GM12878 (cell line): ENCODE results near the gene SESN1. TPM values are rescaled to one million over a fixed set of nuclear protein-coding genes. Genes with fewer than 3 reads are reported as not detected.

ENCODE experiments used
- ATAC-seq: fragments of 200-7000 bp; cut with Tn5 transposase; 3 replicates; pipeline ENCODE4 v1.9.1; 2020; ENCODE audit warnings: mild to moderate bottlenecking, moderate library complexity
- BruUV-seq: library from RNA; stranded (reverse); fragments of 400-500 nt; replicated peaks from 2 replicates; lab custom pipeline; 2021; lab: Mats Ljungman, UMichigan
- CTCF ChIA-PET: fragments of 300-600 bp; sonication (Branson Sonifier 250); formaldehyde crosslinking; extraction: SDS; loops from one replicate; lab custom pipeline; 2021; ENCODE audit warnings: inconsistent platforms; lab: Yijun Ruan, JAX
- POLR2A ChIA-PET: fragments of 350-600 bp; formaldehyde crosslinking; extraction: SDS; loops from one replicate; lab custom pipeline; 2021; ENCODE audit warnings: inconsistent platforms; lab: Charles Lee
- RAD21 ChIA-PET: fragments of 300-600 bp; sonication (Branson Sonifier 250); formaldehyde crosslinking; loops from one replicate; lab custom pipeline; 2023; ENCODE audit warnings: antibody characterized with exemption; ENCODE audit not compliant: unreplicated experiment; lab: Charles Lee
- SMC1A ChIA-PET: fragments of 300-600 bp; sonication (Branson Sonifier 250); formaldehyde crosslinking; loops from one replicate; lab custom pipeline; 2023; ENCODE audit not compliant: unreplicated experiment, uncharacterized antibody; lab: Charles Lee
- DNase-seq: peaks from one replicate; pipeline ENCODE4 v3.0.0-alpha.2; 2011; ENCODE audit warnings: low read depth, low spot score
- FAIRE-seq: peaks from 3 replicates; lab custom pipeline; 2011; peaks lifted over from hg19 to GRCh38; lab: Jason Lieb, UNC
- H2AFZ ChIP-seq: 2 replicates; pipeline ENCODE4 v1.6.0; 2011; ENCODE audit warnings: low read depth, low read length, control low read depth; ENCODE audit not compliant: control insufficient read depth
- H3K27ac ChIP-seq: 2 replicates; pipeline ENCODE4 v1.5.1; 2011; ENCODE audit warnings: control low read depth; ENCODE audit not compliant: control insufficient read depth, insufficient read depth
- H3K27me3 ChIP-seq, 2 experiments: replicated peaks in 1 of 2; 2 replicates each; pipeline versions ENCODE4 v1.6.0 to v1.6.1; 2011; ENCODE audit warnings: low read length in 1 of 2; ENCODE audit not compliant: control insufficient read depth in 2 of 2, insufficient read depth in 2 of 2
- H3K36me3 ChIP-seq, 2 experiments: 2 replicates each; pipeline ENCODE4 v1.5.1; 2011; ENCODE audit warnings: low read length in 1 of 2; ENCODE audit not compliant: control insufficient read depth in 2 of 2, insufficient read depth in 2 of 2
- H3K4me1 ChIP-seq: 2 replicates; pipeline ENCODE4 v1.6.1; 2011; ENCODE audit warnings: mild to moderate bottlenecking, low read length, moderate library complexity, mixed read lengths; ENCODE audit not compliant: control insufficient read depth, insufficient read depth
- H3K4me2 ChIP-seq: 2 replicates; pipeline ENCODE4 v1.6.0; 2011; ENCODE audit warnings: control low read depth; ENCODE audit not compliant: control insufficient read depth, insufficient read depth
- H3K4me3 ChIP-seq: fragments of 200-600 bp; sonication (generic); 2 replicates; pipeline ENCODE4 v1.5.1; 2016
- H3K79me2 ChIP-seq: 2 replicates; pipeline ENCODE4 v1.6.0; 2011; ENCODE audit warnings: low read length; ENCODE audit not compliant: control insufficient read depth, insufficient read depth
- H3K9ac ChIP-seq: 2 replicates; pipeline ENCODE4 v1.8.0; 2011; ENCODE audit warnings: low read length, control low read depth, mixed read lengths; ENCODE audit not compliant: control insufficient read depth, insufficient read depth
- H3K9me3 ChIP-seq: replicated peaks from 3 replicates; pipeline ENCODE4 v1.5.1; 2011; ENCODE audit warnings: mild to moderate bottlenecking, low read length; ENCODE audit not compliant: control insufficient read depth, insufficient read depth
- H4K20me1 ChIP-seq: 2 replicates; pipeline ENCODE4 v1.6.0; 2011; ENCODE audit not compliant: control insufficient read depth, insufficient read depth
- ASH2L ChIP-seq: fragments of 300-600, 200-600 bp; sonication (generic); IDR thresholded peaks from 2 replicates; pipeline ENCODE4 v1.6.1; 2017; ENCODE audit warnings: low read depth, mild to moderate bottlenecking, borderline replicate concordance
- BMI1 ChIP-seq: fragments of 450-650 bp; IDR thresholded peaks from 2 replicates; pipeline ENCODE4 v1.6.1; 2016; ENCODE audit warnings: mild to moderate bottlenecking, moderate library complexity, borderline replicate concordance
- CBX5 ChIP-seq: sonication (generic); IDR thresholded peaks from 2 replicates; pipeline ENCODE4 v1.6.1; 2016; ENCODE audit warnings: low read depth, moderate library complexity, mild to moderate bottlenecking, inconsistent platforms
- CEBPB ChIP-seq, 2 experiments: fragments of 150-350 bp in 1 of 2; IDR thresholded peaks; 2 replicates each; pipeline ENCODE4 v1.6.1; 2012 to 2014; ENCODE audit warnings: low read depth in 2 of 2, low read length in 2 of 2, borderline replicate concordance in 1 of 2, inconsistent platforms in 1 of 2
- CHD2 ChIP-seq: IDR thresholded peaks from 2 replicates; pipeline ENCODE4 v1.6.1; 2011; ENCODE audit warnings: low read depth, low read length, improper control_type of control experiment, borderline replicate concordance
- CHD4 ChIP-seq: fragments of 200-600 bp; sonication (generic); IDR thresholded peaks from 2 replicates; pipeline ENCODE4 v1.6.1; 2016; ENCODE audit warnings: mild to moderate bottlenecking
- E2F4 ChIP-seq: IDR thresholded peaks from 2 replicates; pipeline ENCODE4 v1.6.1; 2012; ENCODE audit warnings: low read depth, low read length, improper control_type of control experiment
- EED ChIP-seq: sonication (generic); IDR thresholded peaks from 2 replicates; pipeline ENCODE4 v1.6.1; 2016; ENCODE audit warnings: antibody characterized with exemption, low read depth
- HDGF ChIP-seq: fragments of 450-650 bp; IDR thresholded peaks from 2 replicates; pipeline ENCODE4 v1.6.1; 2016; ENCODE audit warnings: antibody characterized with exemption
- IRF4 ChIP-seq: IDR thresholded peaks from 2 replicates; pipeline ENCODE4 v1.6.1; 2011; ENCODE audit warnings: low read depth, low read length
- JUND ChIP-seq: IDR thresholded peaks from 2 replicates; pipeline ENCODE4 v1.6.1; 2012; ENCODE audit warnings: low read depth, mild to moderate bottlenecking, low read length, improper control_type of control experiment, moderate library complexity
- PAX8 ChIP-seq: fragments of 450-650 bp; IDR thresholded peaks from 2 replicates; pipeline ENCODE4 v1.6.1; 2017; ENCODE audit warnings: mild to moderate bottlenecking, moderate library complexity
- RB1 ChIP-seq: fragments of 450-650 bp; formaldehyde crosslinking; IDR thresholded peaks from 2 replicates; pipeline ENCODE4 v1.6.1; 2017; ENCODE audit warnings: mild to moderate bottlenecking, borderline replicate concordance
- ZNF274 ChIP-seq: IDR thresholded peaks from one replicate; pipeline ENCODE4 v1.8.0; 2011; ENCODE audit not compliant: insufficient read length, insufficient read depth
- in situ Hi-C: fragments of 300-500 bp; cut with MboI; formaldehyde crosslinking; loops from 9 replicates; pipeline ENCODE4 v1.14.3; 2018; ENCODE audit warnings: mixed read lengths
- intact Hi-C: fragments of 100-400 bp; cut with micrococcal nuclease; formaldehyde crosslinking; loops from one replicate; pipeline ENCODE4 v1.14.2; 2022; ENCODE audit not compliant: unreplicated experiment
- polyA plus RNA-seq, 11 experiments: library from polyadenylated mRNA; depleted of rRNA in 4 of 11; unstranded in 6 of 11; stranded (reverse) in 5 of 11; fragments of >200 nt; fragmentation: Nextera tagmentation in 4 of 11; fragmentation: Illumina TruSeq in 1 of 11; extraction: Ambion mirVana in 4 of 11; extraction: Trizol in 1 of 11; gene quantifications; 1 replicate in 1 of 11; 2 replicates in 10 of 11; pipeline versions ENCODE4 v1.2.1 to v1.2.3, GENCODE V29; 2011 to 2016; ENCODE audit warnings: inconsistent platforms in 2 of 11, missing spikeins in 2 of 11, low read depth in 1 of 11
- total RNA-seq, 4 experiments: library from RNA; depleted of rRNA in 3 of 4; stranded (reverse); fragments of >200 nt in 3 of 4; fragmentation: Illumina TruSeq in 1 of 4; extraction: Trizol in 1 of 4; gene quantifications; 2 replicates each; pipeline versions ENCODE4 v1.2.1 to v1.2.3, GENCODE V29; 2013 to 2021
- TF ChIP-seq, protein P1 (sequence below): fragments of 450-650 bp; IDR thresholded peaks from 2 replicates; pipeline ENCODE4 v1.6.1; 2018; ENCODE audit warnings: mild to moderate bottlenecking, low read depth, moderate library complexity; ENCODE audit not compliant: partially characterized antibody
- TF ChIP-seq, protein P2 (sequence below): fragments of 450-650 bp; IDR thresholded peaks from 2 replicates; pipeline ENCODE4 v1.6.1; 2018; ENCODE audit warnings: borderline replicate concordance, mild to moderate bottlenecking; ENCODE audit not compliant: partially characterized antibody

The SESN1 gene
- total and polyA plus RNA-seq, 10 of the 15 experiments (the other 5 are each of a cell fraction or from before 2014, with no cell fraction given) = 1.3 to 13.0 (median 3.3) TPM

GRCh38 chr6:109023356-109023925 is 71.2 kb downstream of the SESN1 start:
- BruUV-seq = no TSS peak
- FAIRE-seq (no peak), DNase-seq (no peak), ATAC-seq (no peak)
- intact Hi-C loops (no loop called here), in situ Hi-C loops (no loop called here)
- Histone ChIP-seq H3K9ac (no peak overlapping the region), H3K4me3 (no peak overlapping the region), H4K20me1 (no peaks in the 10 kb centered on the region), H3K27me3 (peaks cover 0 to 5% of the 10 kb centered on the region in 2 experiments; a peak in 1 of 4 replicates), H3K27ac (no peak overlapping the region), H3K4me1 (no peaks in the 10 kb centered on the region), H3K9me3 (no peaks in the 10 kb centered on the region), H3K4me2 (no peak overlapping the region), H2AFZ (no peak overlapping the region), H3K79me2 (no peaks in the 10 kb centered on the region), H3K36me3 (no peaks in the 10 kb centered on the region)
- no peak for TF ChIP-seq BMI1
- TF ChIP-seq JUND = no peak
- no peak for TF ChIP-seq CHD4
- no peak for TF ChIP-seq CHD2
- TF ChIP-seq PAX8 = no peak
- no peak for TF ChIP-seq E2F4
- no peak for TF ChIP-seq HDGF
- no peak for TF ChIP-seq EED
- TF ChIP-seq, protein P1, sequence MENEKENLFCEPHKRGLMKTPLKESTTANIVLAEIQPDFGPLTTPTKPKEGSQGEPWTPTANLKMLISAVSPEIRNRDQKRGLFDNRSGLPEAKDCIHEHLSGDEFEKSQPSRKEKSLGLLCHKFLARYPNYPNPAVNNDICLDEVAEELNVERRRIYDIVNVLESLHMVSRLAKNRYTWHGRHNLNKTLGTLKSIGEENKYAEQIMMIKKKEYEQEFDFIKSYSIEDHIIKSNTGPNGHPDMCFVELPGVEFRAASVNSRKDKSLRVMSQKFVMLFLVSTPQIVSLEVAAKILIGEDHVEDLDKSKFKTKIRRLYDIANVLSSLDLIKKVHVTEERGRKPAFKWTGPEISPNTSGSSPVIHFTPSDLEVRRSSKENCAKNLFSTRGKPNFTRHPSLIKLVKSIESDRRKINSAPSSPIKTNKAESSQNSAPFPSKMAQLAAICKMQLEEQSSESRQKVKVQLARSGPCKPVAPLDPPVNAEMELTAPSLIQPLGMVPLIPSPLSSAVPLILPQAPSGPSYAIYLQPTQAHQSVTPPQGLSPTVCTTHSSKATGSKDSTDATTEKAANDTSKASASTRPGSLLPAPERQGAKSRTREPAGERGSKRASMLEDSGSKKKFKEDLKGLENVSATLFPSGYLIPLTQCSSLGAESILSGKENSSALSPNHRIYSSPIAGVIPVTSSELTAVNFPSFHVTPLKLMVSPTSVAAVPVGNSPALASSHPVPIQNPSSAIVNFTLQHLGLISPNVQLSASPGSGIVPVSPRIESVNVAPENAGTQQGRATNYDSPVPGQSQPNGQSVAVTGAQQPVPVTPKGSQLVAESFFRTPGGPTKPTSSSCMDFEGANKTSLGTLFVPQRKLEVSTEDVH = no peak
- TF ChIP-seq CBX5 = no peak
- TF ChIP-seq CEBPB (IDR thresholded peaks at IDR 0.05; ENCODE audit: borderline replicate concordance in 1 of 2, low read depth in 2 of 2, low read length in 2 of 2) = no peak
- TF ChIP-seq ASH2L = no peak
- no peak for TF ChIP-seq ZNF274
- TF ChIP-seq, protein P2, sequence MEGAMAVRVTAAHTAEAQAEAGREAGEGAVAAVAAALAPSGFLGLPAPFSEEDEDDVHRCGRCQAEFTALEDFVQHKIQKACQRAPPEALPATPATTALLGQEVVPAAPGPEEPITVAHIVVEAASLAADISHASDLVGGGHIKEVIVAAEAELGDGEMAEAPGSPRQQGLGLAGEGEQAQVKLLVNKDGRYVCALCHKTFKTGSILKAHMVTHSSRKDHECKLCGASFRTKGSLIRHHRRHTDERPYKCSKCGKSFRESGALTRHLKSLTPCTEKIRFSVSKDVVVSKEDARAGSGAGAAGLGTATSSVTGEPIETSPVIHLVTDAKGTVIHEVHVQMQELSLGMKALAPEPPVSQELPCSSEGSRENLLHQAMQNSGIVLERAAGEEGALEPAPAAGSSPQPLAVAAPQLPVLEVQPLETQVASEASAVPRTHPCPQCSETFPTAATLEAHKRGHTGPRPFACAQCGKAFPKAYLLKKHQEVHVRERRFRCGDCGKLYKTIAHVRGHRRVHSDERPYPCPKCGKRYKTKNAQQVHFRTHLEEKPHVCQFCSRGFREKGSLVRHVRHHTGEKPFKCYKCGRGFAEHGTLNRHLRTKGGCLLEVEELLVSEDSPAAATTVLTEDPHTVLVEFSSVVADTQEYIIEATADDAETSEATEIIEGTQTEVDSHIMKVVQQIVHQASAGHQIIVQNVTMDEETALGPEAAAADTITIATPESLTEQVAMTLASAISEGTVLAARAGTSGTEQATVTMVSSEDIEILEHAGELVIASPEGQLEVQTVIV = no peak
- no peak for TF ChIP-seq RB1
- no peak for TF ChIP-seq IRF4
- POLR2A ChIA-PET = no interaction called here
- SMC1A ChIA-PET = no interaction called here
- CTCF ChIA-PET = no interaction called here
- RAD21 ChIA-PET = no interaction called here
